ENCODE results near the gene PIEZO1. TPM values are rescaled to one million over a fixed set of nuclear protein-coding genes. Genes with fewer than 3 reads are reported as not detected.

Gene PIEZO1
- total RNA-seq, 1 experiment from 2014 or later: 391 TPM

- Histone ChIP-seq H3K36me3 (ENCODE audit: low read depth) (0 out of 2 replicates have a peak, but pooled peaks cover 3% of the 10 kb centered on the region), H2AFZ (no peak overlapping the region)
- BruUV-seq (replicated peaks): no TSS peak
Observed at GRCh38 chr16:88734361-88734728, 50.7 kb downstream of the PIEZO1 start.

GRCh38 chr16:88733630-88734360 is 51.2 kb downstream of the PIEZO1 start:
- Histone ChIP-seq H3F3A (ENCODE audit: insufficient read depth, low read depth) (peaks cover 12% of the 10 kb centered on the region), H3K4me1 (replicated peaks; ENCODE audit: insufficient read depth) (no peaks in the 10 kb centered on the region), H4K20me1 (ENCODE audit: insufficient read depth) (peaks cover 12% of the 10 kb centered on the region; the same call in 1 of the 2 replicates), H3K79me2 (ENCODE audit: low read depth) (no peaks in the 10 kb centered on the region), H3K36me3 (ENCODE audit: low read depth) (0 out of 2 replicates have a peak, but pooled peaks cover 3% of the 10 kb centered on the region), H3K4me2 (no peak overlapping the region), H2AFZ (no peak overlapping the region), H3K4me3 (no peak overlapping the region), H3K9me3 (ENCODE audit: insufficient read depth, low read depth) (no peaks in the 10 kb centered on the region), H3K9me2 (ENCODE audit: insufficient read depth) (no peaks in the 10 kb centered on the region), H3K27ac (no peak overlapping the region), H3K27me3 (ENCODE audit: insufficient read depth, low read depth) (no peaks in the 10 kb centered on the region)
- intact Hi-C loops (cut with micrococcal nuclease; ENCODE audit: unreplicated experiment): no loop called here
- no TSS peak for BruUV-seq (replicated peaks)
- ChIA-PET CTCF (no interaction called here), POLR2A (ENCODE audit: unreplicated experiment) (interaction anchor here (0.7 kb wide), 1 partner anchor 516 kb away, joined by 3 read pairs; no protein-coding TSS in a partner anchor)
- no peak for DNase-seq
- TF ChIP-seq CTCF (conservative IDR thresholded peaks at IDR 0.05) (no peak), EZH2 (IDR thresholded peaks at IDR 0.05; ENCODE audit: low read depth) (no peak)

More at GRCh38 chr16:88734361-88734728, 50.7 kb downstream of the PIEZO1 start:
- H3K9me3 ChIP-seq (ENCODE audit: insufficient read depth, low read depth): no peaks in the 10 kb centered on the region
- DNase-seq: no peak
- H3F3A ChIP-seq (ENCODE audit: insufficient read depth, low read depth): peaks cover 15% of the 10 kb centered on the region
- H3K27ac ChIP-seq: no peak overlapping the region
- no peak overlapping the region for H3K4me3 ChIP-seq
- POLR2A ChIA-PET (ENCODE audit: unreplicated experiment): no interaction called here
- no peaks in the 10 kb centered on the region for H3K4me1 ChIP-seq (replicated peaks; ENCODE audit: insufficient read depth)
- no peaks in the 10 kb centered on the region for H3K79me2 ChIP-seq (ENCODE audit: low read depth)
- CTCF ChIA-PET: no interaction called here
- H3K4me2 ChIP-seq: no peak overlapping the region
- H3K27me3 ChIP-seq (ENCODE audit: insufficient read depth, low read depth): no peaks in the 10 kb centered on the region
- no peaks in the 10 kb centered on the region for H3K9me2 ChIP-seq (ENCODE audit: insufficient read depth)
- intact Hi-C loops (cut with micrococcal nuclease; ENCODE audit: unreplicated experiment): no loop called here
- no peak for TF ChIP-seq CTCF (conservative IDR thresholded peaks at IDR 0.05)
- TF ChIP-seq EZH2 (IDR thresholded peaks at IDR 0.05; ENCODE audit: low read depth): no peak
- H4K20me1 ChIP-seq (ENCODE audit: insufficient read depth): peaks cover 12% of the 10 kb centered on the region; the same call in 1 of the 2 replicates

- no peak overlapping the region for H3K27ac ChIP-seq
- no peaks in the 10 kb centered on the region for H3K27me3 ChIP-seq (ENCODE audit: insufficient read depth, low read depth)
- CTCF ChIA-PET: no interaction called here
- H3K4me3 ChIP-seq: no peak overlapping the region
- H3K4me2 ChIP-seq: no peak overlapping the region
- TF ChIP-seq EZH2 (IDR thresholded peaks at IDR 0.05; ENCODE audit: low read depth) (no peak), CTCF (conservative IDR thresholded peaks at IDR 0.05) (no peak)
- intact Hi-C loops (cut with micrococcal nuclease; ENCODE audit: unreplicated experiment): no loop called here
- H3K9me3 ChIP-seq (ENCODE audit: insufficient read depth, low read depth): no peaks in the 10 kb centered on the region
- peaks cover 8% of the 10 kb centered on the region; the same call in 1 of the 2 replicates for H3F3A ChIP-seq (ENCODE audit: insufficient read depth, low read depth)
- no peak overlapping the region for H2AFZ ChIP-seq
- H3K36me3 ChIP-seq (ENCODE audit: low read depth): 0 out of 2 replicates have a peak, but pooled peaks cover 3% of the 10 kb centered on the region
- no peaks in the 10 kb centered on the region for H3K79me2 ChIP-seq (ENCODE audit: low read depth)
- BruUV-seq (replicated peaks): no TSS peak
- no peak for DNase-seq
- POLR2A ChIA-PET (ENCODE audit: unreplicated experiment): interaction anchor here (0.7 kb wide), 1 partner anchor 517 kb away, joined by 3 read pairs; no protein-coding TSS in a partner anchor
- H4K20me1 ChIP-seq (ENCODE audit: insufficient read depth): peaks cover 10% of the 10 kb centered on the region; the same call in 1 of the 2 replicates
- no peaks in the 10 kb centered on the region for H3K4me1 ChIP-seq (replicated peaks; ENCODE audit: insufficient read depth)
- no peaks in the 10 kb centered on the region for H3K9me2 ChIP-seq (ENCODE audit: insufficient read depth)
Observed at GRCh38 chr16:88732961-88733294, 52.1 kb downstream of the PIEZO1 start.

Measured in PC-9 (cell line).